Stimulated activated CD8-positive, alpha-beta memory T cell treated with anti-CD3 and anti-CD28 coated beads, Interleukin-15, amount 100 ng/mL, for 24 hours (primary cell): ENCODE data around the gene PHYHIPL.

Source experiments
- DNase-seq: peaks from one replicate; pipeline ENCODE4 v3.0.0-alpha.2; 2020; ENCODE audit warnings: low read depth

The PHYHIPL gene

GRCh38 chr10:59257224-59257623 is 80.8 kb downstream of the PHYHIPL start:
- DNase-seq: no peak

GRCh38 chr10:59258890-59259289 is 82.4 kb downstream of the PHYHIPL start:
- no peak for DNase-seq

GRCh38 chr10:59265141-59265540 is 88.7 kb downstream of the PHYHIPL start:
- no peak for DNase-seq

- DNase-seq: no peak
These were observed 89.9 kb downstream of the PHYHIPL start for GRCh38 chr10:59266321-59266720.

- no peak for DNase-seq
These were observed 92.0 kb downstream of the PHYHIPL start for GRCh38 chr10:59268460-59268859.

- no peak for DNase-seq
These were observed 93.2 kb downstream of the PHYHIPL start for GRCh38 chr10:59269651-59270050.

GRCh38 chr10:59270492-59270891 is 94.0 kb downstream of the PHYHIPL start:
- DNase-seq: no peak

GRCh38 chr10:59271160-59271559 is 94.7 kb downstream of the PHYHIPL start:
- no peak for DNase-seq

GRCh38 chr10:59272061-59272460 is 95.6 kb downstream of the PHYHIPL start:
- no peak for DNase-seq

- DNase-seq: no peak
These were observed 97.0 kb downstream of the PHYHIPL start for GRCh38 chr10:59273445-59273844.

- DNase-seq: no peak
These were observed 99.7 kb downstream of the PHYHIPL start for GRCh38 chr10:59276133-59276532.

GRCh38 chr10:59276919-59277318 is 100.5 kb downstream of the PHYHIPL start:
- no peak for DNase-seq

- DNase-seq: no peak
These were observed 103.0 kb downstream of the PHYHIPL start for GRCh38 chr10:59279476-59279875.

- DNase-seq: no peak
These were observed 103.6 kb downstream of the PHYHIPL start for GRCh38 chr10:59279991-59280505.

- no peak for DNase-seq
These were observed 105.4 kb downstream of the PHYHIPL start for GRCh38 chr10:59281861-59282260.

- no peak for DNase-seq
These were observed 107.1 kb downstream of the PHYHIPL start for GRCh38 chr10:59283456-59284091.

- DNase-seq: no peak
These were observed 107.9 kb downstream of the PHYHIPL start for GRCh38 chr10:59284118-59284975.

GRCh38 chr10:59285073-59285472 is 108.6 kb downstream of the PHYHIPL start:
- DNase-seq: no peak

GRCh38 chr10:59285848-59286247 is 109.4 kb downstream of the PHYHIPL start:
- no peak for DNase-seq

- DNase-seq: no peak
These were observed 111.3 kb downstream of the PHYHIPL start for GRCh38 chr10:59287587-59288255.

- DNase-seq: no peak
These were observed 113.4 kb downstream of the PHYHIPL start for GRCh38 chr10:59289853-59290252.

GRCh38 chr10:59290448-59290847 is 114.0 kb downstream of the PHYHIPL start:
- DNase-seq: no peak
